Amniotic stem cell (primary cell): ENCODE results near the gene ACBD4.

ENCODE experiments used
- DNase-seq: peaks from one replicate; lab custom pipeline; 2025; lab: John Stamatoyannopoulos, UW

Gene ACBD4

GRCh38 chr17:45135192-45135977, at the start of gene ACBD4:
Gene ACBD4, plus strand, starts transcription at chr17:45135687. Its CDS starts 458 bp downstream, at chr17:45136145.
- DNase-seq: peak; percentile 95

GRCh38 chr17:45086391-45086790, 49.1 kb upstream of the ACBD4 start:
- DNase-seq: no peak

- no peak for DNase-seq
Measured at GRCh38 chr17:45086865-45087503, 48.5 kb upstream of the ACBD4 start.

DNA sequence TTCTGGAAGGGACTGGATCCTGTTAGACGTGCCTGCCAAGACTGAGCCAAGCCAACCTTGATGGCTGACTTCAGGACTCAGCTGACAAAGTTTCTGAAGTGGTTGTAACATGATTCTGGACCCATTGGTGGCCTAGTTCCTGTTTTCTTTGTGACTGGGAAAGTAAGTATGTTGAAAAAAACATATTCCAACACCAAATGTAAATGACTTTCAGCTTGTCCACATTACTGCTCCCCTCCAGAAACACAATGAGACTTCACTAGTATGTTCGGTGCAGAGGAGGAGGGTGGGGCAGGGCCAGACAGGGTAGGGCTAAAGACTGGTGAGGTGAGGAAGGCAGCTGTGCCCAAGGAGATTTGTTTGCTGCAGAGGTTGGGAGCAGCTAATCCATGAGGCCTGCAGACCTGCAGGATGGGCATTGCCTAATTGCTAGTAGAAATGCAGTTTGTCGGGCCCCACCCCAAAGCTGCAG, 47.9 kb upstream of the ACBD4 start:
- DNase-seq: no peak

- no peak for DNase-seq
Measured at GRCh38 chr17:45087978-45088377, 47.5 kb upstream of the ACBD4 start.

- no peak for DNase-seq
Measured at GRCh38 chr17:45088741-45089140, 46.7 kb upstream of the ACBD4 start.

DNA sequence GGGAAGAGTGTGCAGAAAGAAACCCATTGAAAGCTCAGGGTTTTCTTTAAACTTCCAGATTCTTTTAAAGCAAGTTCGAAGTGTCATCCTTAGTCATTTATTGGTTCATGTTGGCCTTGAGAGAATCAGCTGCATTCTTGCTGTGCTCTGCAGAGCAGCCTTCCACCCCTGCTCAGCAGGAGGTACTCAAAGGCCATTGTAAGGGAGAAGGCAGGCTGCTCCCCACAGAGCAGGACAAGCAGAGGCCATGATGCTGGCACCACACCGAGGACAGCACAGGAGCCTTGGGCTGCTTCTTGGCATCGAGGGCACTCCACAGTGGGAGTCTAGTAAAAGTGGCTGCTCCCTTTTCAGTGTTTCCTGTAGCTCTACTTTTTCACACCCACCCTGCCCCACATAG, 44.8 kb upstream of the ACBD4 start:
- no peak for DNase-seq

GRCh38 chr17:45091778-45092425, 43.6 kb upstream of the ACBD4 start:
- DNase-seq: no peak

GRCh38 chr17:45092911-45093430, 42.5 kb upstream of the ACBD4 start:
- peak; percentile 96 for DNase-seq

GRCh38 chr17:45093444-45094110, 41.9 kb upstream of the ACBD4 start:
- DNase-seq: no peak

DNA sequence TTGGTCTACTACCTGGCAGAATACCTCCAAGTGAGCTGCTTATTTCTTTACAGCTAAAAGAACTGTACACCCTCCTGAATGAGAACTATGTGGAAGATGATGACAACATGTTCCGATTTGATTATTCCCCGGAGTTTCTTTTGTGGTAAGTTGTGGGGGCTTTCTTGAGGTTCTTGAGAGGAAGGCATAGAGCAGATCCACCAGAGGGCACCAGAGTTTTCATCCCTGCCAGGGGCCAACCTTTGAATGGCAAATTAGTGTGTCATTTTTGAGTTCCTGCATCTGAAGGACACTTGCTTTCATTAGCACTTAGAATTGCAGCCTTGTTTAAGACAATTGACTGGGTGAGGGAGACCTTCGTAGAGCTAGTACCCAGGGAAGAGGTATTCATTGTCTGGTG, 39.3 kb upstream of the ACBD4 start:
- DNase-seq: peak; percentile 14

- no peak for DNase-seq
Measured at GRCh38 chr17:45096926-45097325, 38.6 kb upstream of the ACBD4 start.

- DNase-seq: no peak
Measured at GRCh38 chr17:45098081-45098868, 37.2 kb upstream of the ACBD4 start.

GRCh38 chr17:45098869-45099616, 36.4 kb upstream of the ACBD4 start:
- DNase-seq: peak; percentile 64

DNA sequence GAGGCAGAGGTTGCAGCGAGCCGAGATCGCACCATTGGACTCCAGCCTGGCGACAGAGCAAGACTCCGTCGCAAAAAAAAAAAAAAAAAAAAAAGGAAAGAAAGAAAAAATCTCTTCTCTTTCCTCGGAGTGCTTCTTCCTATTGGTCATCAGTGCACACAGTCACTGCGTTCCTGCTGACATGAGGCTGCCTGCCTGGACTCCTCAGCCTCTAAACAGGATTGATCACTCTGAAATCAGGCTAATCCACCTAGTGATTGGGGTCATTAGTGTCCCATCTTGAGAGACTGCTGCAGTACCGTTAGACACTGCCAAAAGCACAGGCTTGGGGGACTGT, 34.0 kb upstream of the ACBD4 start:
- no peak for DNase-seq

- DNase-seq: peak; percentile 58
Measured at GRCh38 chr17:45101883-45102811, 33.3 kb upstream of the ACBD4 start.

GRCh38 chr17:45102856-45103255, 32.6 kb upstream of the ACBD4 start:
- no peak for DNase-seq

- DNase-seq: no peak
Measured at GRCh38 chr17:45103269-45103795, 32.2 kb upstream of the ACBD4 start.

- no peak for DNase-seq
Measured at GRCh38 chr17:45104029-45104428, 31.5 kb upstream of the ACBD4 start.
